Measurements from ENCODE around the gene FAH.

The FAH gene

GRCh38 chr15:80173022-80173759, 20.4 kb downstream of the FAH start:
- DNase-seq (ENCODE audit: low read depth in 2 of 2) = peak in 1 of 2 experiments; percentile 5

- DNase-seq (ENCODE audit: low read depth in 2 of 2) = no peak
Measured at GRCh38 chr15:80174017-80174746, 21.4 kb downstream of the FAH start.

- no peak for DNase-seq (ENCODE audit: low read depth in 2 of 2)
Measured at GRCh38 chr15:80175436-80175835, 22.6 kb downstream of the FAH start.

GRCh38 chr15:80176443-80176842, 23.6 kb downstream of the FAH start:
- DNase-seq (ENCODE audit: low read depth in 2 of 2) = no peak

GRCh38 chr15:80177156-80177555, 24.4 kb downstream of the FAH start:
- DNase-seq (ENCODE audit: low read depth in 2 of 2) = no peak

GRCh38 chr15:80179025-80179759, 26.4 kb downstream of the FAH start:
- DNase-seq (ENCODE audit: low read depth in 2 of 2) = peak; percentile 58 to 64

GRCh38 chr15:80179935-80180334, 27.1 kb downstream of the FAH start:
- no peak for DNase-seq (ENCODE audit: low read depth in 2 of 2)

GRCh38 chr15:80180468-80180867, 27.7 kb downstream of the FAH start:
- no peak for DNase-seq (ENCODE audit: low read depth in 2 of 2)

- DNase-seq (ENCODE audit: low read depth in 2 of 2) = no peak
Measured at GRCh38 chr15:80180986-80181385, 28.2 kb downstream of the FAH start.

GRCh38 chr15:80182611-80183261, 29.9 kb downstream of the FAH start:
- peak; percentile 36 to 39 for DNase-seq (ENCODE audit: low read depth in 2 of 2)

- DNase-seq (ENCODE audit: low read depth in 2 of 2) = no peak
Measured at GRCh38 chr15:80183306-80183705, 30.5 kb downstream of the FAH start.

- no peak for DNase-seq (ENCODE audit: low read depth in 2 of 2)
Measured at GRCh38 chr15:80183886-80184285, 31.1 kb downstream of the FAH start.

- DNase-seq (ENCODE audit: low read depth in 2 of 2) = no peak
Measured at GRCh38 chr15:80184554-80184953, 31.8 kb downstream of the FAH start.

- no peak for DNase-seq (ENCODE audit: low read depth in 2 of 2)
Measured at GRCh38 chr15:80185152-80185551, 32.4 kb downstream of the FAH start.

GRCh38 chr15:80186066-80186465, 33.3 kb downstream of the FAH start:
- no peak for DNase-seq (ENCODE audit: low read depth in 2 of 2)

GRCh38 chr15:80186597-80186996, 33.8 kb downstream of the FAH start:
- no peak for DNase-seq (ENCODE audit: low read depth in 2 of 2)

GRCh38 chr15:80188251-80188650, 35.5 kb downstream of the FAH start:
- no peak for DNase-seq (ENCODE audit: low read depth in 2 of 2)

- no peak for DNase-seq (ENCODE audit: low read depth in 2 of 2)
Measured at GRCh38 chr15:80191198-80191597, 38.4 kb downstream of the FAH start.

- no peak for DNase-seq (ENCODE audit: low read depth in 2 of 2)
Measured at GRCh38 chr15:80191897-80192595, 39.2 kb downstream of the FAH start.

- no peak for DNase-seq (ENCODE audit: low read depth in 2 of 2)
Measured at GRCh38 chr15:80194186-80194585, 41.4 kb downstream of the FAH start.

GRCh38 chr15:80194914-80195313, 42.1 kb downstream of the FAH start:
- DNase-seq (ENCODE audit: low read depth in 2 of 2) = no peak

Data from fibroblast of skin of left quadriceps (primary cell).